ENCODE measurements around the gene BANP.
"Not testable (repeated sequence)": the region's sequence is repeated elsewhere in the genome, so short reads cannot be mapped to it uniquely, and the experiment has no call there.

The BANP gene

GRCh38 chr16:87966685-87967185 is 15.5 kb downstream of the BANP start:
- no peak for DNase-seq (ENCODE audit: low spot score)

- no peak for DNase-seq (ENCODE audit: low spot score)
Measured at GRCh38 chr16:87968541-87968940, 17.3 kb downstream of the BANP start.

GRCh38 chr16:87970186-87970585 is 19.0 kb downstream of the BANP start:
- DNase-seq (ENCODE audit: low spot score): no peak

GRCh38 chr16:87971933-87972332 is 20.7 kb downstream of the BANP start:
- no peak for DNase-seq (ENCODE audit: low spot score)

- no peak for DNase-seq (ENCODE audit: low spot score)
Measured at GRCh38 chr16:87973717-87974116, 22.5 kb downstream of the BANP start.

GRCh38 chr16:87974178-87974577 is 22.9 kb downstream of the BANP start:
- no peak for DNase-seq (ENCODE audit: low spot score)

GRCh38 chr16:87976665-87977064 is 25.4 kb downstream of the BANP start:
- no peak for DNase-seq (ENCODE audit: low spot score)

GRCh38 chr16:87978127-87978526 is 26.9 kb downstream of the BANP start:
- no peak for DNase-seq (ENCODE audit: low spot score)

- DNase-seq (ENCODE audit: low spot score): no peak
Measured at GRCh38 chr16:87979352-87979751, 28.1 kb downstream of the BANP start.

- DNase-seq (ENCODE audit: low spot score): not testable (repeated sequence)
Measured at GRCh38 chr16:87979911-87980630, 28.8 kb downstream of the BANP start.

GRCh38 chr16:87981376-87981775 is 30.1 kb downstream of the BANP start:
- DNase-seq (ENCODE audit: low spot score): not testable (repeated sequence)

- DNase-seq (ENCODE audit: low spot score): no peak
Measured at GRCh38 chr16:87982581-87983041, 31.4 kb downstream of the BANP start.

GRCh38 chr16:87983072-87983736 is 32.0 kb downstream of the BANP start:
- DNase-seq (ENCODE audit: low spot score): not testable (repeated sequence)

GRCh38 chr16:87983737-87984097 is 32.5 kb downstream of the BANP start:
- not testable (repeated sequence) for DNase-seq (ENCODE audit: low spot score)

- DNase-seq (ENCODE audit: low spot score): not testable (repeated sequence)
Measured at GRCh38 chr16:87984180-87984579, 32.9 kb downstream of the BANP start.

GRCh38 chr16:87984632-87985267 is 33.5 kb downstream of the BANP start:
- no peak for DNase-seq (ENCODE audit: low spot score)

- not testable (repeated sequence) for DNase-seq (ENCODE audit: low spot score)
Measured at GRCh38 chr16:87985493-87985892, 34.3 kb downstream of the BANP start.

GRCh38 chr16:87986361-87986849 is 35.2 kb downstream of the BANP start:
- DNase-seq (ENCODE audit: low spot score): not testable (repeated sequence)

GRCh38 chr16:87988596-87988995 is 37.4 kb downstream of the BANP start:
- DNase-seq (ENCODE audit: low spot score): not testable (repeated sequence)

GRCh38 chr16:87990254-87990653 is 39.0 kb downstream of the BANP start:
- DNase-seq (ENCODE audit: low spot score): not testable (repeated sequence)

GRCh38 chr16:87992142-87992541 is 40.9 kb downstream of the BANP start:
- DNase-seq (ENCODE audit: low spot score): not testable (repeated sequence)

- no peak for DNase-seq (ENCODE audit: low spot score)
Measured at GRCh38 chr16:87993901-87994300, 42.7 kb downstream of the BANP start.

- DNase-seq (ENCODE audit: low spot score): no peak
Measured at GRCh38 chr16:87995644-87996043, 44.4 kb downstream of the BANP start.
